ENCODE results near the gene MOSMO.

Gene MOSMO

DNA sequence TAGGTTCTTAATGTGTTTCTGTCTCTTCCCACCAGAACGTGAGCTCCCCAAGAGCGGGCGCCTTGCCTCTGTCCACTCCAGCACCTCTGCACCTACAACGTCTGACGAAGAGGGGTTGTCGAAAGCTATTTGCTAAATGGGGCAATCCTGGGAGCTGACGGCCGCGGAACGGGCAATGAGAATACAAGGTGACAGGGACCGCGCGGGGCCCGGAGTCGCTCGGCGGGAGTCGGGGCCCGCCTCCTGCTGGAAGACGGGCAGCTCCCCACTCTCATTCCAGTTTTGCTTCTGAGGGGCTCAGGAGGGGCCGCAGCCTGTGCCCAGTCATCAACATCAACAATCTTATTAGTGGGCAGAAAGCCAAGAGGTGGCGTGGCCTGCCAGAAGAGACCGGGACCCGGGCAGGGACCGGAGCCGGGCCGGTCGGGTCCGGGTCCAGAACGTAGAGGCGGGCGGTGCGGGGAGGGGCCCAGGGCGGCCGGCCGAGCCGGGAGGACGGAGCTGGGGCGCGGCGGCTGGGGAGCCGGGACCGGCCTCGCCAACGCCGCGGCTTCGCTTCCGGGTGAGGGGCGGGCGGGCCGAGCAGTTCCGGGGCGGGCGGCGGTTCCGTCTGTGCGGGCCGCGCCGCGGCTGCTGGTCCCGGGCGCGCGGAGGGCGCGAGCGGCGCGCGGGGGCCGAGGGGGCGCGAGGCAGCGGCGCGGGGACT, at the start of gene MOSMO:
MOSMO (plus strand) TSS at position 603 of the 706 bp plus-strand sequence. CDS start 191 bp downstream, outside the sequence.
- Histone ChIP-seq H3K27me3 (ENCODE audit: low read depth, low read length) (no peaks in the 10 kb centered on the region), H3K4me1 (ENCODE audit: low read length) (peaks cover 25% of the 10 kb centered on the region), H3K4me3 (ENCODE audit: low read length) (peak within 1 kb of the TSS; percentile 94), H3K36me3 (replicated peaks; ENCODE audit: low read depth, low read length) (no peaks in the 10 kb centered on the region), H3K9me3 (ENCODE audit: insufficient read depth, low read length) (no peaks in the 10 kb centered on the region), H3K79me2 (ENCODE audit: low read length) (peaks cover 37% of the 10 kb centered on the region), H3K9ac (ENCODE audit: low read length) (peak within 1 kb of the TSS; percentile 90), H4K20me1 (ENCODE audit: insufficient read depth, low read length) (peaks cover 24% of the 10 kb centered on the region), H2AFZ (ENCODE audit: low read depth, low read length) (peak within 1 kb of the TSS; percentile 82), H3K4me2 (ENCODE audit: low read length) (peak within 1 kb of the TSS; percentile 97), H3K27ac (ENCODE audit: low read length) (peak within 1 kb of the TSS; percentile 21; the same call in 1 of the 2 replicates)
- no peak for TF ChIP-seq EZH2phosphoT487 (IDR thresholded peaks at IDR 0.05; ENCODE audit: low read depth)
- TF ChIP-seq, protein P1, sequence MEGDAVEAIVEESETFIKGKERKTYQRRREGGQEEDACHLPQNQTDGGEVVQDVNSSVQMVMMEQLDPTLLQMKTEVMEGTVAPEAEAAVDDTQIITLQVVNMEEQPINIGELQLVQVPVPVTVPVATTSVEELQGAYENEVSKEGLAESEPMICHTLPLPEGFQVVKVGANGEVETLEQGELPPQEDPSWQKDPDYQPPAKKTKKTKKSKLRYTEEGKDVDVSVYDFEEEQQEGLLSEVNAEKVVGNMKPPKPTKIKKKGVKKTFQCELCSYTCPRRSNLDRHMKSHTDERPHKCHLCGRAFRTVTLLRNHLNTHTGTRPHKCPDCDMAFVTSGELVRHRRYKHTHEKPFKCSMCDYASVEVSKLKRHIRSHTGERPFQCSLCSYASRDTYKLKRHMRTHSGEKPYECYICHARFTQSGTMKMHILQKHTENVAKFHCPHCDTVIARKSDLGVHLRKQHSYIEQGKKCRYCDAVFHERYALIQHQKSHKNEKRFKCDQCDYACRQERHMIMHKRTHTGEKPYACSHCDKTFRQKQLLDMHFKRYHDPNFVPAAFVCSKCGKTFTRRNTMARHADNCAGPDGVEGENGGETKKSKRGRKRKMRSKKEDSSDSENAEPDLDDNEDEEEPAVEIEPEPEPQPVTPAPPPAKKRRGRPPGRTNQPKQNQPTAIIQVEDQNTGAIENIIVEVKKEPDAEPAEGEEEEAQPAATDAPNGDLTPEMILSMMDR (IDR thresholded peaks at IDR 0.05; ENCODE audit: low read depth, low read length): no peak

GRCh38 chr16:21959050-21959449, 48.9 kb upstream of the MOSMO start:
- Histone ChIP-seq H3K4me3 (ENCODE audit: low read length) (no peak overlapping the region), H3K36me3 (replicated peaks; ENCODE audit: low read depth, low read length) (peaks cover 42% of the 10 kb centered on the region), H3K27me3 (ENCODE audit: low read depth, low read length) (no peaks in the 10 kb centered on the region), H3K27ac (ENCODE audit: low read length) (no peak overlapping the region), H4K20me1 (ENCODE audit: insufficient read depth, low read length) (no peaks in the 10 kb centered on the region), H3K9ac (ENCODE audit: low read length) (no peak overlapping the region), H3K4me1 (ENCODE audit: low read length) (peaks cover 11% of the 10 kb centered on the region), H3K9me3 (ENCODE audit: insufficient read depth, low read length) (no peaks in the 10 kb centered on the region), H3K4me2 (ENCODE audit: low read length) (no peak overlapping the region), H3K79me2 (ENCODE audit: low read length) (peaks cover 27% of the 10 kb centered on the region), H2AFZ (ENCODE audit: low read depth, low read length) (no peak overlapping the region)
- no peak for TF ChIP-seq EZH2phosphoT487 (IDR thresholded peaks at IDR 0.05; ENCODE audit: low read depth)

GRCh38 chr16:21962475-21962874, 45.4 kb upstream of the MOSMO start:
- Histone ChIP-seq H4K20me1 (ENCODE audit: insufficient read depth, low read length) (no peaks in the 10 kb centered on the region), H3K4me1 (ENCODE audit: low read length) (0 out of 2 replicates have a peak, but pooled peaks cover 4% of the 10 kb centered on the region), H2AFZ (ENCODE audit: low read depth, low read length) (no peak overlapping the region), H3K27ac (ENCODE audit: low read length) (no peak overlapping the region), H3K9me3 (ENCODE audit: insufficient read depth, low read length) (no peaks in the 10 kb centered on the region), H3K79me2 (ENCODE audit: low read length) (no peaks in the 10 kb centered on the region), H3K9ac (ENCODE audit: low read length) (no peak overlapping the region), H3K36me3 (replicated peaks; ENCODE audit: low read depth, low read length) (peaks cover 56% of the 10 kb centered on the region), H3K4me3 (ENCODE audit: low read length) (no peak overlapping the region), H3K27me3 (ENCODE audit: low read depth, low read length) (no peaks in the 10 kb centered on the region), H3K4me2 (ENCODE audit: low read length) (no peak overlapping the region)
- TF ChIP-seq, protein P1 (IDR thresholded peaks at IDR 0.05; ENCODE audit: low read depth, low read length): no peak
- no peak for TF ChIP-seq EZH2phosphoT487 (IDR thresholded peaks at IDR 0.05; ENCODE audit: low read depth)

- H3K27ac ChIP-seq (ENCODE audit: low read length): no peak overlapping the region
- TF ChIP-seq, protein P1 (IDR thresholded peaks at IDR 0.05; ENCODE audit: low read depth, low read length): no peak
- TF ChIP-seq EZH2phosphoT487 (IDR thresholded peaks at IDR 0.05; ENCODE audit: low read depth): no peak
- no peaks in the 10 kb centered on the region for H3K9me3 ChIP-seq (ENCODE audit: insufficient read depth, low read length)
- peaks cover 59% of the 10 kb centered on the region for H3K36me3 ChIP-seq (replicated peaks; ENCODE audit: low read depth, low read length)
- H3K9ac ChIP-seq (ENCODE audit: low read length): no peak overlapping the region
- no peaks in the 10 kb centered on the region for H3K4me1 ChIP-seq (ENCODE audit: low read length)
- H3K79me2 ChIP-seq (ENCODE audit: low read length): no peaks in the 10 kb centered on the region
- no peak overlapping the region for H3K4me2 ChIP-seq (ENCODE audit: low read length)
- H3K27me3 ChIP-seq (ENCODE audit: low read depth, low read length): no peaks in the 10 kb centered on the region
- no peaks in the 10 kb centered on the region for H4K20me1 ChIP-seq (ENCODE audit: insufficient read depth, low read length)
- no peak overlapping the region for H2AFZ ChIP-seq (ENCODE audit: low read depth, low read length)
- no peak overlapping the region for H3K4me3 ChIP-seq (ENCODE audit: low read length)
These were observed 44.0 kb upstream of the MOSMO start for GRCh38 chr16:21963887-21964286.
